ENCODE results near the gene NEK6.
A peak's percentile ranks its signal among the peaks of the same experiment; 100 is the strongest.

Gene NEK6

DNA sequence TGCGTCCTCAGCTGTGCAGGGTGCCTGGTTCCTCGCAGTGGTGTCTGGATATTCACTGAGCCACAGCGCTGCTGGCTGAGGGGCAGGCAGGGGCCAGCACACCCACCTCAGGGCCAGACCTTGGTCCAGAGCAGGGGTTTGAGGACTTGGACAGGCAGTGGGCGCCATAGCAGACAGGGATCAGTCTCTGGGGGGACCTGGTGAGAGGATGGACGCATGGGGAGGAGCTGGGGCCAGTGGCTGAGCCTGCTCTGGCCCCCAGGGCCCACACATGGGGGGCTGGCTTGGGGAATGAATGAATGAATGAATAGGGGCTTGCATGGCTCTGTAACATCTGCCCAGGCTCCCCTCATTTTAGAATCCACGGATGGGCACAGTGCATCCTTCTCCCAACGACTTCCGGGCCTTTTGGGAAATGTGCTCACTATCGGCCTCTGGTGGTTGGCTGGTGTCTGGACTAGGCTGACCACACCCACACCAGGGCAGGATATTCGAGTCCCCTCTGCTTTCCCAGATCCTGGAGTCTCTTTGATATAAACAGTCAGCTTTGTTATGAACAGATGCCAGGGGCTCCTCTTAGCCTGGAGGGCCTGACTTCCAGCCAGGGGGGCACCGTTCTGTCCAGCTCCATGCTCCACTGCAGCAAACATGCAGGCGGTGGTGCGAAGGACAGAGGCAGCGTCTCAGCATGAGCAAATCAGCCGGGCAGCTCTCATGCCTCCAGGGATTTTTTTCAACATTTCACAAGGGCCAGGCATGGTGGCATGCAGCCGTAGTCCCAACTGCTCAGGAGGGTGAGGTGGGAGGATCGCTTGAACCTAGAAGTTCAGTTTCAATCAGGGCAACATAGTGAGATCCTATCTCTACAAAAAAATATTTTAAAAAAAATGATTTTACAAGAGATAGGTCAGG, 62.6 kb downstream of the NEK6 start:
- peak overlapping the region; percentile 66 for H3K23ac ChIP-seq (ENCODE audit: low read depth, low read length, poor library complexity)
- H3K79me1 ChIP-seq (ENCODE audit: low read depth, low read length): no peaks in the 10 kb centered on the region
- H4K91ac ChIP-seq (ENCODE audit: low read depth, low read length, poor library complexity): no peak overlapping the region
- no peak overlapping the region for H3K4ac ChIP-seq (ENCODE audit: low read length)
- H3K9me3 ChIP-seq (replicated peaks in 1 of 2; ENCODE audit: control insufficient read depth in 2 of 2, insufficient read depth in 1 of 2, low read depth in 1 of 2, low read length in 2 of 2): no peaks in the 10 kb centered on the region
- H3K27ac ChIP-seq (replicated peaks; ENCODE audit: low read length): no peak overlapping the region
- H2BK15ac ChIP-seq (ENCODE audit: low read length): no peak overlapping the region
- no peak overlapping the region for H4K8ac ChIP-seq (ENCODE audit: low read depth, low read length)
- H2BK120ac ChIP-seq (ENCODE audit: low read depth, low read length): no peak overlapping the region
- H3K4me1 ChIP-seq (ENCODE audit: control insufficient read depth in 2 of 2, insufficient read depth in 1 of 2, low read depth in 1 of 2, low read length in 2 of 2): no peaks in the 10 kb centered on the region
- peaks cover 29 to 79% of the 10 kb centered on the region in 2 donors for H3K36me3 ChIP-seq (replicated peaks in 1 of 2; ENCODE audit: control insufficient read depth in 2 of 2, insufficient read depth in 2 of 2, low read length in 2 of 2)
- H3K9ac ChIP-seq (ENCODE audit: low read depth, low read length, poor library complexity): peak overlapping the region; percentile 73
- WGBS, 2 donors (ENCODE audit: extremely low coverage in 2 of 2, insufficient read length in 2 of 2, insufficient replicate concordance in 1 of 2): no CpG with 5 or more reads among the region's 17 CpGs
- no peak overlapping the region for H3K4me2 ChIP-seq (ENCODE audit: insufficient read depth, low read length, poor library complexity, severe bottlenecking)
- no peak overlapping the region for H3K4me3 ChIP-seq (ENCODE audit: low read length in 2 of 2)
- H2AK5ac ChIP-seq (ENCODE audit: low read depth, low read length): peak overlapping the region; percentile 64
- H3K14ac ChIP-seq (ENCODE audit: low read length): no peak overlapping the region
- H3K18ac ChIP-seq (ENCODE audit: low read length): peak overlapping the region; percentile 76
- peak; percentile 45 for DNase-seq (ENCODE audit: low spot score)
- no peak overlapping the region for H2AFZ ChIP-seq (ENCODE audit: low read length)
- H3K27me3 ChIP-seq (ENCODE audit: control insufficient read depth in 3 of 3, insufficient read depth in 3 of 3, low read depth in 1 of 3, low read length in 3 of 3): no peaks in the 10 kb centered on the region
- H2BK12ac ChIP-seq (ENCODE audit: low read length): no peak overlapping the region
- peak overlapping the region; percentile 93 for H2BK5ac ChIP-seq (ENCODE audit: low read length)

DNA sequence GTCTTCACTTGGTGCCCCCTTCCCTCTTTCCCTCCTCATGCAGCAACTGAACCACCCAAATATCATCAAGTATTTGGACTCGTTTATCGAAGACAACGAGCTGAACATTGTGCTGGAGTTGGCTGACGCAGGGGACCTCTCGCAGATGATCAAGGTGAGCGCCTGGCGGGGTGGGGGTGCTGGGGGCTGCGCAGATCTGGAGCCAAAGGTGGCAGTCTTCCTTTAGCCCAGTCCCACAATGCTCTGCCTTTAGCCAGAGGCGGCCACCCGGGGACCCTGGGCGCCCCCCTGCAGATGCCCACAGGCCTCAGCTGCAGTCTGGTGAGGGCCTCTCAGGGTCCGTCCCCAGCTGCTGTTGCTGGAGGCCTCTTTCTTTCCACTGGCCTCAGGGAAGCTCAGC, 63.7 kb downstream of the NEK6 start:
- Histone ChIP-seq H3K79me1 (ENCODE audit: low read depth, low read length) (no peaks in the 10 kb centered on the region), H3K18ac (ENCODE audit: low read length) (no peak overlapping the region), H3K23ac (ENCODE audit: low read depth, low read length, poor library complexity) (no peak overlapping the region), H3K9ac (ENCODE audit: low read depth, low read length, poor library complexity) (no peak overlapping the region), H2BK12ac (ENCODE audit: low read length) (no peak overlapping the region), H3K9me3 (replicated peaks in 1 of 2; ENCODE audit: control insufficient read depth in 2 of 2, insufficient read depth in 1 of 2, low read depth in 1 of 2, low read length in 2 of 2) (no peaks in the 10 kb centered on the region), H3K14ac (ENCODE audit: low read length) (no peak overlapping the region), H3K27ac (replicated peaks; ENCODE audit: low read length) (no peak overlapping the region), H3K36me3 (replicated peaks in 1 of 2; ENCODE audit: control insufficient read depth in 2 of 2, insufficient read depth in 2 of 2, low read length in 2 of 2) (peaks cover 23 to 78% of the 10 kb centered on the region in 2 donors), H3K4me3 (ENCODE audit: low read length in 2 of 2) (no peak overlapping the region), H2BK5ac (ENCODE audit: low read length) (peak overlapping the region; percentile 93), H4K91ac (ENCODE audit: low read depth, low read length, poor library complexity) (no peak overlapping the region), H3K27me3 (ENCODE audit: control insufficient read depth in 3 of 3, insufficient read depth in 3 of 3, low read depth in 1 of 3, low read length in 3 of 3) (no peaks in the 10 kb centered on the region), H4K8ac (ENCODE audit: low read depth, low read length) (no peak overlapping the region), H3K4ac (ENCODE audit: low read length) (no peak overlapping the region), H3K4me2 (ENCODE audit: insufficient read depth, low read length, poor library complexity, severe bottlenecking) (no peak overlapping the region), H2BK120ac (ENCODE audit: low read depth, low read length) (no peak overlapping the region), H2AFZ (ENCODE audit: low read length) (no peak overlapping the region), H2BK15ac (ENCODE audit: low read length) (no peak overlapping the region), H2AK5ac (ENCODE audit: low read depth, low read length) (no peak overlapping the region), H3K4me1 (ENCODE audit: control insufficient read depth in 2 of 2, insufficient read depth in 1 of 2, low read depth in 1 of 2, low read length in 2 of 2) (no peaks in the 10 kb centered on the region)
- DNase-seq (ENCODE audit: low spot score): no peak
- no CpG with 5 or more reads among the region's 12 CpGs for WGBS, 2 donors (ENCODE audit: extremely low coverage in 2 of 2, insufficient read length in 2 of 2, insufficient replicate concordance in 1 of 2)

DNA sequence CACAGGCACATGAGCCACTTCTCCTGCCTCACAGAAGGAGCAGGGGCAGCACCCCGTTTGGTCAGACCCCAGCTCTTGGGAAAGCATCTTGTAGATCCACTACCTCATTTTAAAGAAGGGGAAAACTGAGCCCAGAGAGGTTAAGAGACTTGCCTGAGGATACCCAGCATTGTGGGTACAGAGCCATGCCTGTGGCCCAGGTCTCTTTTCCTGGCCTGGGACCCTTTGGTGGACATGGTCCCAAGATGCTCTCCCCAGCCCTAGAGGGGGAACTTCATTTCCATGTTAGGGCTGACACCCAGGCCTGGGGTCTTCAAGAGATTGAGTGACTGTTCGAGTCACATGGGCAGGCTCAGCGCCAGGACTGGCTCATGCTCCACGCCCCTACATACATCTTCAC, 64.2 kb downstream of the NEK6 start:
- Histone ChIP-seq H3K27me3 (ENCODE audit: control insufficient read depth in 3 of 3, insufficient read depth in 3 of 3, low read depth in 1 of 3, low read length in 3 of 3) (no peaks in the 10 kb centered on the region), H2BK5ac (ENCODE audit: low read length) (peak overlapping the region; percentile 93), H3K79me1 (ENCODE audit: low read depth, low read length) (no peaks in the 10 kb centered on the region), H3K23ac (ENCODE audit: low read depth, low read length, poor library complexity) (no peak overlapping the region), H3K18ac (ENCODE audit: low read length) (no peak overlapping the region), H4K91ac (ENCODE audit: low read depth, low read length, poor library complexity) (no peak overlapping the region), H3K4me2 (ENCODE audit: insufficient read depth, low read length, poor library complexity, severe bottlenecking) (no peak overlapping the region), H2AK5ac (ENCODE audit: low read depth, low read length) (no peak overlapping the region), H3K4me3 (ENCODE audit: low read length in 2 of 2) (no peak overlapping the region), H3K4ac (ENCODE audit: low read length) (no peak overlapping the region), H2BK15ac (ENCODE audit: low read length) (no peak overlapping the region), H3K36me3 (replicated peaks in 1 of 2; ENCODE audit: control insufficient read depth in 2 of 2, insufficient read depth in 2 of 2, low read length in 2 of 2) (peaks cover 25 to 78% of the 10 kb centered on the region in 2 donors), H3K9me3 (replicated peaks in 1 of 2; ENCODE audit: control insufficient read depth in 2 of 2, insufficient read depth in 1 of 2, low read depth in 1 of 2, low read length in 2 of 2) (no peaks in the 10 kb centered on the region), H4K8ac (ENCODE audit: low read depth, low read length) (no peak overlapping the region), H2AFZ (ENCODE audit: low read length) (no peak overlapping the region), H3K27ac (replicated peaks; ENCODE audit: low read length) (no peak overlapping the region), H3K4me1 (ENCODE audit: control insufficient read depth in 2 of 2, insufficient read depth in 1 of 2, low read depth in 1 of 2, low read length in 2 of 2) (no peaks in the 10 kb centered on the region), H3K14ac (ENCODE audit: low read length) (peak overlapping the region; percentile 31), H3K9ac (ENCODE audit: low read depth, low read length, poor library complexity) (peak overlapping the region; percentile 2), H2BK12ac (ENCODE audit: low read length) (peak overlapping the region; percentile 53), H2BK120ac (ENCODE audit: low read depth, low read length) (no peak overlapping the region)
- no CpG with 5 or more reads among the region's 4 CpGs for WGBS, 2 donors (ENCODE audit: extremely low coverage in 2 of 2, insufficient read length in 2 of 2, insufficient replicate concordance in 1 of 2)
- no peak for DNase-seq (ENCODE audit: low spot score)

DNA sequence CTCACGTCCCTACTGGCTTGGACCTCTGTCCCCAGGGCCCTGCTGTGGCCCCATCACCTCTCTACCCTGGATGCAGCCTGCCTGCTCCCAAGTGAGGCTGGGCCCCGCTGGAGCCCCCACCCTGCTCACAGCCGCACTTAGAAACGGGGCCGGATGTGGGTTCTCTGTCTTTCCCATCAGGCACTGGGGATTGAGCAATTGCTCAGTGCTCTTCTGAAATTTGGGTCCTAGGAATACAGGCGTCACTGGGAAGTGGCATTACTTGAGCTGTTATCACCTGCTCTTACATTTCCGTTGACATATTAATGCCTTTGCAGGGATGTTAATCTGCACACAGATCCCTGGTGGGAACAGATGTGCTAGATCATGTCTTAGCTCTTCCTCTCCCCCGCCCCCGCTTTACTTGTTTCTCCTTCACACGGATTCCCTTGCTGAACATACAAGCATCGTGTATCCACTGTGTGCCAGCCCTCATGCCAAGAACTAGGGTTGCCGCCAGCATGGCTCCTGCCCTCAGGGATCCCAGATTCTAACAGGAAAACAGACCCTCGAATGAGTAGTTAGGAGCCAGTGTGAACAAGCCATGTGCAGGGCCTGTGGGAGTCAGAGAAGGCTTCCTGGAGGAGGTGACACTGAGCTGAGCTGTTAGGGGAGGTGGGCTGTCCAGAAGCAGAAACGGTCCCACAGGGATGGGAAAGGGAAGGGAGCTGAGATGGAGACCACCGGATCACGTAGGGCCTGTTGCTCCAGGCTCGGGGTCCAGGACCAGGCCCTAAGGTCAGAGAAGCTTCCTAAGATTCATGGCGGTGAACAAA, 65.1 kb downstream of the NEK6 start:
- Histone ChIP-seq H3K14ac (ENCODE audit: low read length) (no peak overlapping the region), H3K18ac (ENCODE audit: low read length) (peak overlapping the region; percentile 64), H3K36me3 (replicated peaks in 1 of 2; ENCODE audit: control insufficient read depth in 2 of 2, insufficient read depth in 2 of 2, low read length in 2 of 2) (peaks cover 32 to 80% of the 10 kb centered on the region in 2 donors), H2BK5ac (ENCODE audit: low read length) (no peak overlapping the region), H2BK120ac (ENCODE audit: low read depth, low read length) (no peak overlapping the region), H3K4me1 (ENCODE audit: control insufficient read depth in 2 of 2, insufficient read depth in 1 of 2, low read depth in 1 of 2, low read length in 2 of 2) (no peaks in the 10 kb centered on the region), H4K91ac (ENCODE audit: low read depth, low read length, poor library complexity) (no peak overlapping the region), H2AK5ac (ENCODE audit: low read depth, low read length) (peak overlapping the region; percentile 7), H2AFZ (ENCODE audit: low read length) (no peak overlapping the region), H3K23ac (ENCODE audit: low read depth, low read length, poor library complexity) (no peak overlapping the region), H2BK15ac (ENCODE audit: low read length) (no peak overlapping the region), H3K27me3 (ENCODE audit: control insufficient read depth in 3 of 3, insufficient read depth in 3 of 3, low read depth in 1 of 3, low read length in 3 of 3) (no peaks in the 10 kb centered on the region), H3K9ac (ENCODE audit: low read depth, low read length, poor library complexity) (peak overlapping the region; percentile 55), H3K4ac (ENCODE audit: low read length) (no peak overlapping the region), H3K9me3 (replicated peaks in 1 of 2; ENCODE audit: control insufficient read depth in 2 of 2, insufficient read depth in 1 of 2, low read depth in 1 of 2, low read length in 2 of 2) (no peaks in the 10 kb centered on the region), H3K79me1 (ENCODE audit: low read depth, low read length) (peaks cover 3% of the 10 kb centered on the region), H3K4me2 (ENCODE audit: insufficient read depth, low read length, poor library complexity, severe bottlenecking) (no peak overlapping the region), H2BK12ac (ENCODE audit: low read length) (peak overlapping the region; percentile 22), H3K4me3 (ENCODE audit: low read length in 2 of 2) (no peak overlapping the region), H3K27ac (replicated peaks; ENCODE audit: low read length) (no peak overlapping the region), H4K8ac (ENCODE audit: low read depth, low read length) (peak overlapping the region; percentile 43)
- WGBS, 2 donors (ENCODE audit: extremely low coverage in 2 of 2, insufficient read length in 2 of 2, insufficient replicate concordance in 1 of 2): no CpG with 5 or more reads among the region's 18 CpGs
- no peak for DNase-seq (ENCODE audit: low spot score)

Measured in neuronal stem cell (in vitro differentiated cells).